ENCODE measurements around the gene SCAP. TPM values are rescaled to one million over a fixed set of nuclear protein-coding genes. Genes with fewer than 3 reads are reported as not detected.
"Not testable (repeated sequence)": the region's sequence is repeated elsewhere in the genome, so short reads cannot be mapped to it uniquely, and the experiment has no call there.

The SCAP gene
- 51.7 TPM for polyA plus RNA-seq (ENCODE audit: insufficient read length)

GRCh38 chr3:47475570-47476329, at the start of gene SCAP:
SCAP (minus strand) TSS chr3:47475941; CDS start chr3:47442993, 32,948 bp downstream.
- peak; percentile 89 for DNase-seq

DNA sequence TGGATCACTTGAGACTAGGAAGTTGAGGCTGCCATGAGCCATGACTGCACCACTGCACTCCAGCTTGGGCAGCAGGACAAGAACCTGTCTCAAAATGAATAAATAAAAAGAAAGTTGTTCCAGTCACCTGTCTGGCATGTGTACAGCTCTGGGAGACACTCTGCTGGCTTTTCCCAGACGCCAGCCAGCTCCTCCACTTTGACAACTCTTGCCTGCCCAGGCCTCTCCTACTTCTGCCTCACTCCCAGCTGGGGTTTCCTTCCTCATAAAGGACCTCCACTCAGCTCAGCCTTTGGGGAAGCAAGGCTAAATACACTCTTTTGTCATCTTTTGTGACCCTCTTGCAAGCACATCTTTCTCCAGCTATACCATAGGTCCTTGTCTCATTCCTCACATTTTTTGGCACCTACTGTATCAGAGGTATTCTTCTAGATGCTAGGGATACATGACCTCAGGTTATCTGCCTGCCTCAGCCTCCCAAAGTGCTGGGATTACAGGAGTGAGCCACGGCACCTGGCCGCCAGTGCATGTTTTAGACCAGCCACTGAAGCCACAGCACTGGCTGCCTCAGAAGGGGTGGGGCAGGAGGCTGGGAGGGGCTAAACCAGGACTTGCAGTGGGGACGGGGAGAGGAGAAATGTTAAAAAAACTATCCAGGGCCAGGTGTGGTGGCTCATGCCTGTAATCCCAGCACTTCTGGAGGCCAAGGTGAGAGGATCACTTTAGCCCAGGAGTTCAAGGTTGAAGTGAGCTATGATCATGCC, 47.8 kb upstream of the SCAP start:
- no peak for DNase-seq

GRCh38 chr3:47522082-47522987, 46.6 kb upstream of the SCAP start:
- peak; percentile 88 for DNase-seq

GRCh38 chr3:47520756-47521155, 45.0 kb upstream of the SCAP start:
- no peak for DNase-seq

DNA sequence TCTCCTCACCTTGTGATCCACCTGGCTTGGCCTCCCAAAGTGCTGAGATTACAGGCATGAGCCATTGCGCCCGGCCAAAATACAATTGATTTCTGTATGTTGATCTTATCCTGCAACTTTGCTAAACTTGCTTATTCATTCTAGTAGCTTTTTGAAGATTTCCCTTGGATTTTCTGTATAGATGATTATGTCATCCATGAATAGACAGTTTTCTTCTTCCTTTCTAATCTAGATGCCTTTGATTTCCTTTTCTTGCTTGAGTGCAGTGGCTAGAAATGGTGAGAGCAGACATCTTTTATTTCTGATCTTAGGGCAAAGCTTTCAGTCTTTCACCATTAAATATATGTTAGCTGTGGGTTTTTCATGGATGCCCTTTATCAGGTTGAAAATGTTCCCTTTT, 42.2 kb upstream of the SCAP start:
- no peak for DNase-seq

DNA sequence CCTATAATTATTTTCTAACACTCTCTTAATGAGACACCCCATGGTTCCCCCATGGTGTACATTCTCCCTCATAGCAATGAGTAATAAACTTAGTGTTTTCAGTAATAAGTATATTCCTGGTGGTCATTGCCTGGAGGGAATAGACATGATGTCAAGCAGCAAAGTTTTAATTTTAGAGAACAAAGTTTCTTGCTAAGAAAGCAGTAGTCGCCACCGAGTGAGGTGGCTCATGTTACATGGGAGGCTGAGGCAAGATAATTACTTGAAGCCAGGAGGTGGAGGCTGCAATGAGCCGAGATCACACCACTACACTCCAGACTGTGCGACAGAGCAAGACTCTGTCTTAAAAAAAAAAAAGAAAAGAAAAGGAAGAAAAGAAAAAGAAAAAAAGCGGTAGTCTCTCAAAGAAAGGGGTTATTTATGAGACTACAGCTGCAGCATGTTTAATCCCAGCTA, 40.2 kb upstream of the SCAP start:
- no peak for DNase-seq

DNA sequence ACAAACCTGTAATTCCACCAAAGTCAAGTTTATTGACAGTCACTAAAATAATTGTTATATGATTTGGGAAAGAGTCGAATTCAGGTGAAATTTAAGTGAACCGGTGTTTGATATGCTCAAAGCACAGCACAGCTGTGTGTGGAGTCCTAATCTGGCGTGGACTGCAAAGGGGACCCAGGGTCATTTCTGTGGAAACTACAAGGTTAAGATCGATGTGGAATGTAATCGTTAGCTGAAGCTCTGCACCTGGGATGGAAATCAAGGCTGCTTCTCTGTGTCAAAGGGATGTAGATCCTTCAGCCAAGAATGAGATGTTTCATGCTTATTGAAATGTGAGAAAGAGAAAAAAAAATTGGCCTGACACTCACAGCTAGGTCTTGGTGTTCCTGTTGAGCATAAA, 39.4 kb upstream of the SCAP start:
- no peak for DNase-seq

DNA sequence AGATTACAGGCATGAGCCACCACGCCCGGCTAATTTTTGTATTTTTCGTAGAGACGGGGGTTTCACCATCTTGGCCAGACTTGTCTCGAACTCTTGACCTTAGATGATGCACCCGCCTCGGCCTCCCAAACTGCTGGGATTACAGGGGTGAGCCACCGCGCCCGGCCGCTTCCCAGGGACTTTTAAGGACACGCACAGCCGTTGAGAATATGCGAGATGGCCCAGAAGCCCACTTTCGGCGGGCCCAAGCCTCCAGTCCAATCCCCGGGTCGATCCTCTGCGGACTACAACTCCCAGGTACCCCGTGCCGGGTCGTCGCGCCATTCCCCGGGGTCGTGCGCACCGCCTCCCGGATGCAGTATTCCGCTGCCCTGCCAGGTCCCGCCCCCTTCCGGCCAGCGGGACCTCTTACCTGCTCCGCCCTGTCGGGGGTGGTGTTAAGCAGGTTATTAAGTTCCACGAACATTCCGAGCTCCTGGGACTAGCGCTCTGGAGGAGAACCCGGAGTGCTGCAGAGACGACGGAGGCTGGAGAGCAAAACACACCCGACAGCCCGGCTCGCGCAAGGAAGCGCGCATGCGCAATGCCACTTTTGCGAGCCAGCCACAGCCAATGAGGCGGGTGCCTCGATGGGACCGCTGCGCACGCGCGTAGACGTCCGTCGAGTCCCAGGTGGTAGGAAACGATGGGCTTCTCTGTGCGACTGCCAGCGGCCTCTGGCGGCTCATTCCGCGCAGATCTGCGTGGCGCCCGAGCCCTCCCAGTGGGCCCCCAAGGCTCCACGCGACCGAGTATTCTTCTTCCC, 37.6 kb upstream of the SCAP start, which contains the start of gene ELP6:
ELP6 (minus strand) TSS at position 588 of the 805 bp plus-strand sequence; CDS start at position 466, 122 bp downstream.
- DNase-seq = peak; percentile 99

GRCh38 chr3:47512416-47513124, 36.8 kb upstream of the SCAP start:
- DNase-seq = peak; percentile 36

GRCh38 chr3:47505267-47505666, 29.5 kb upstream of the SCAP start:
- not testable (repeated sequence) for DNase-seq

DNA sequence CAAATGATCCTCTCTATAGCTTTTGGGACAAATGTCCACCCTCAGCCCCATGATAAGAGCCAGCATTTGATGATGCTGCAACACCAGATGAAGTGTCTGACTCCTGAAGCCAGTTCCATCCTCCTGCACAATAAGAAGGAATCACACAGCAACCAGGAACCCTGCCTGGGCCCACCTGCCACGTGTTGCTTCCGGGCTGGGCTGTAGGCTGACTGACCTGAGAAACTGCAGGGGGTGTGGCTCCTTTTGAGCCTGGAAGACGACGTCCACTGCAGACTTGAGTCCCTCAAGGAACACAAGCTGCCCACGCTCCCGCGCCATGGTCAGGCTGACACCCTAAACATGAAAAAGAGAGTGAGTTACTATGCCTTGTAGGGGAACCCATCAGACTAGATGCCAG, 28.4 kb upstream of the SCAP start:
- DNase-seq = no peak

DNA sequence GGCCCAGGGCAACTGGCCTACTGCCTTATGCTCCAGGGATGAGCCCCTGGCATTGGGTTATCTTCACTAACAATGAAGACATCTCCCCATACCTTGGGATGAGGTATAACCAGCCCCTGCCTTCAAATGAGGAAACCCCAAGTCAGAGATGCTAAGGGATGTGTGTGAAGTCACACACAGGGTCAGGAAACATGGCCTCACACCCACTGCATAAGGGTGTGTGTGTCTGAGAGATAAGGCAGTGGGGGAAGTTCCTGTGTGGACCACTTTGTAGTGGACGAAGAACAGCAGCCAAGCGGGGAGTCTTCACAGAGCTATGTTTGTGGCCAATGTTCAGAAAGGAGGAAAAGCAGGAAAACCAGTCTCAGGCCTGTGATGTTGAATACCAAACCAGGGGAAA, 27.3 kb upstream of the SCAP start:
- no peak for DNase-seq

DNA sequence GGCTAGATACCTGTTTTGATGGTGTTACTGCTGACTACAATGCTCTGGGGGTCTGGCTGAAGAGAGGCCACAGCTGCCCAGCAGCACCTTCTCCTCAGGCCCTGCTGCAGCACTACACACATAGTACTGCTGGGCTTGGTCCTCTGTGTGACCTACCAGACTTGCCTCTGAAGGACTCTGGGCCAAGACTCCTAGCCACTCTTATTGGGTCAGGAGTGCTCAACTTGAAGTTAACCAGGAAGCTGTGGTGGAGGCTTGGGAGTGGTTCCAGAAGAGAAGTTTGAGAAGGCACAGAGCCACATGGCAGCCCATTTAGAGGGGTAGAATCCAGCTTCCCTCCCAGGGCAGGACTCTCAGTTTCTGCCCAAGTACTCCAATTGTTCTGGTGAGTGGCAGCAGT, 21.2 kb upstream of the SCAP start:
- DNase-seq = no peak

DNA sequence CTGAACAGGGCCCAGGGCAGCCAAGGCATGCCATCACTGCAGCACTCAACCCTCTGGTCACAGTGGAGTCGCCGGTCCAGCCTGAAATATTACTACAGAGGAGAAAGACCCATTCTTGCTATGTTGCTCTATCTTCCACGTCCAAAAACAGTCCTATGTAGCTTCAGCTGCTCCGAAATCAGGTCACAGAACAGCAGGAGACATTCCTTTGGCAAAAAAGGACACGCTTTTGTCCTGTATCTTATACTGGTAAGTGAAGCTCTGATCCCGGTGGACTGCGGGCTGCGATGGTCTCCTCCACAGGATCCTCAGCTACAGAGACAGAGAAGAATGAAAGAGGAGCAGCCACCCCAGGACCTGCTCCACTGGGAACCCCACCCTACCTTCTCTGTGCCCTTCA, 20.1 kb upstream of the SCAP start:
- no peak for DNase-seq

GRCh38 chr3:47495111-47495510, 19.4 kb upstream of the SCAP start:
- DNase-seq = no peak

DNA sequence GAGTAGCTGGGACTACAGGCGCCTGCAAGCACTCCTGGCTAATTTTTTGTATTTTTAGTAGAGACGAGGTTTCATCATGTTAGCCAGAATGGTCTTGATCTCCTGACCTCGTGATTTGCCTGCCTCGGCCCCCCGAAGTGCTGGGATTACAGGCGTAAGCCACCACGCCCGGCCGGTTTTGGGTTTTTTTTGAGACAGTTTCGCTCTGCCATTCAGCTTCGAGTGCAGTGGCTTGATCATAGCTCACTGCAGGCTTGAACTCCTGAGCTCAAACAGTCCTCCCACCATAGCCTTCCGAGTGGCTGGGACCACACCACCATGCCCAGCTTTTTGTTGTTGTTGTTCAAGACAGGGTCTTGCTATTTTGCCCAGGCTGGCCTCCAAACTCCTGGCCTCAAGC, 16.0 kb upstream of the SCAP start:
- DNase-seq = no peak

- DNase-seq = no peak
These were observed 15.4 kb upstream of the SCAP start for GRCh38 chr3:47491186-47491585.

DNA sequence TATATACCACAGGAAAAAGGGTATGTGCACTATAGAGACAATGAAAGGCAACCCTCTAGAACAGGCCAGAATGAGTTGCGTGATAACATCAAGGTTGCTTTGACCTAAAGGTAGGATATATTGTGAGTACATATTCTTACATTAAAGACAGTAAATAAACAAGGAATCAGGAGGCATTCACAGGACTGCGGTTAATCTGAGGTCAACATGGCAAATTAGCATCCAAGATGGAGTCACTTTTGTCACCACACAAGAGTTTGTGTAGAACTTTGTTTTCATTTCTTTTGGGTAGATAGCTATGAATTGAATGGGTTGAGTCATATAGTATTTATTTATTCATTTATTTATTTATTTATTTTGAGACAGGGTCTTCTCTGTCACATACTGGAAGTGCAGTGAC, 11.5 kb upstream of the SCAP start:
- DNase-seq = no peak

- DNase-seq = no peak
These were observed 10.1 kb upstream of the SCAP start for GRCh38 chr3:47485812-47486211.

GRCh38 chr3:47482366-47482765, 6.6 kb upstream of the SCAP start:
- no peak for DNase-seq

DNA sequence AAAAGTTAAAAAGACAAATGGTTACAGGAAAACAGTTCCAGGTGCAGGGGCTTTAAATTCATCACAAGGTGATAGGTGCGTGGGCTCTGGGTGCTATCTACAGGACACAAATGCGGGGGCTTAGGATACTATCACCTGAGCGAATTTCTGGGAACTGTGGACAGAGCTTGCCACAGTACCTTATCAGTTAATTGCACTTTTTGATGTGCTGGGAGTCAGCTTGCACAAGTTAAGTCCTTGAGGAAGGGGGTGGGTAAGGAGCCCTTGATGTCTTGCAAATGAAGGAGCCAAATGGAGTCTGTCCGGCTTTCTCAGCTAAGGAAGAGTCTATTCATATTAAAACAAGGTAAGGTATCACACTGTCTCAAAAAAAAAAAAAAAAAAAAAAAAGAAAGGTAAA, 6.0 kb upstream of the SCAP start:
- DNase-seq = not testable (repeated sequence)

Measured in hindlimb muscle (tissue), 1 donor.